Measurements from ENCODE around the gene CHST6. TPM values are rescaled to one million over a fixed set of nuclear protein-coding genes. Genes with fewer than 3 reads are reported as not detected.
A peak's percentile ranks its signal among the peaks of the same experiment; 100 is the strongest.

CHST6 gene
- total RNA-seq, 4 donors from 2014 or later, result 0.07 TPM; not detected in 3

- no peak for TF ChIP-seq POLR2A (IDR thresholded peaks at IDR 0.05)
- TF ChIP-seq CTCF (IDR thresholded peaks at IDR 0.05 in 4 of 5, conservative IDR thresholded peaks at IDR 0.05 in 1 of 5), result no peak
- Histone ChIP-seq H3K9me3 (no peaks in the 10 kb centered on the region), H3K36me3 (no peaks in the 10 kb centered on the region), H3K27me3 (no peaks in the 10 kb centered on the region), H3K27ac (peak overlapping the region in 1 of 4 donors; percentile 58), H3K4me3 (no peak overlapping the region), H3K4me1 (peaks cover 6 to 7% of the 10 kb centered on the region in 2 donors)
- in situ Hi-C loops (cut with MboI; ENCODE audit: low sequenced_read_pairs in 4 of 4), result loop anchor here in 1 of 4 donors (10.0 kb wide), 1 partner anchor 272 kb away; no protein-coding TSS in a partner anchor
- no peak for ATAC-seq
- DNase-seq, result no peak
- intact Hi-C loops (cut with DNase I; ENCODE audit: low total_unique reads), result no loop called here
Observed at GRCh38 chr16:75482434-75483205, 12.6 kb downstream of the CHST6 start.

- intact Hi-C loops (cut with DNase I; ENCODE audit: low total_unique reads) (no loop called here), in situ Hi-C loops (cut with MboI; ENCODE audit: low sequenced_read_pairs in 4 of 4) (loop anchor here in 1 of 4 donors (10.0 kb wide), 1 partner anchor 273 kb away; no protein-coding TSS in a partner anchor)
- Histone ChIP-seq H3K36me3 (no peaks in the 10 kb centered on the region), H3K9me3 (no peaks in the 10 kb centered on the region), H3K27me3 (no peaks in the 10 kb centered on the region), H3K27ac (no peak overlapping the region), H3K4me3 (no peak overlapping the region), H3K4me1 (peaks cover 6 to 7% of the 10 kb centered on the region in 2 donors)
- TF ChIP-seq POLR2A (IDR thresholded peaks at IDR 0.05), result no peak
- no peak for TF ChIP-seq CTCF (IDR thresholded peaks at IDR 0.05 in 4 of 5, conservative IDR thresholded peaks at IDR 0.05 in 1 of 5)
- ATAC-seq (no peak), DNase-seq (no peak)
Observed at GRCh38 chr16:75481475-75481874, 13.8 kb downstream of the CHST6 start.

- intact Hi-C loops (cut with DNase I; ENCODE audit: low total_unique reads), result no loop called here
- H3K27ac ChIP-seq, result no peak overlapping the region
- DNase-seq (no peak), ATAC-seq (no peak)
- TF ChIP-seq CTCF (IDR thresholded peaks at IDR 0.05 in 4 of 5, conservative IDR thresholded peaks at IDR 0.05 in 1 of 5) (no peak), POLR2A (IDR thresholded peaks at IDR 0.05) (no peak)
- H3K27me3 ChIP-seq, result no peaks in the 10 kb centered on the region
- in situ Hi-C loops (cut with MboI; ENCODE audit: low sequenced_read_pairs in 4 of 4), result loop anchor here in 2 of 4 donors (10.0 kb wide), 1 partner anchor 285 kb away; no protein-coding TSS in a partner anchor
- H3K36me3 ChIP-seq, result no peaks in the 10 kb centered on the region
- no peaks in the 10 kb centered on the region for H3K9me3 ChIP-seq
- peaks cover 6 to 7% of the 10 kb centered on the region in 2 donors for H3K4me1 ChIP-seq
- H3K4me3 ChIP-seq, result no peak overlapping the region
Observed at GRCh38 chr16:75479421-75479990, 15.7 kb downstream of the CHST6 start.

- in situ Hi-C loops (cut with MboI; ENCODE audit: low sequenced_read_pairs in 4 of 4) (loop anchor here in 2 of 4 donors (10.0 kb wide), 1 partner anchor 286 kb away; no protein-coding TSS in a partner anchor), intact Hi-C loops (cut with DNase I; ENCODE audit: low total_unique reads) (no loop called here)
- H3K27me3 ChIP-seq, result no peaks in the 10 kb centered on the region
- TF ChIP-seq POLR2A (IDR thresholded peaks at IDR 0.05), result no peak
- TF ChIP-seq CTCF (IDR thresholded peaks at IDR 0.05 in 4 of 5, conservative IDR thresholded peaks at IDR 0.05 in 1 of 5), result no peak
- H3K4me3 ChIP-seq, result no peak overlapping the region
- H3K4me1 ChIP-seq, result peaks cover 4 to 6% of the 10 kb centered on the region in 2 donors
- no peaks in the 10 kb centered on the region for H3K36me3 ChIP-seq
- ATAC-seq, result no peak
- DNase-seq, result no peak
- H3K27ac ChIP-seq, result no peak overlapping the region
- no peaks in the 10 kb centered on the region for H3K9me3 ChIP-seq
Observed at GRCh38 chr16:75478480-75479345, 16.5 kb downstream of the CHST6 start.
